ENCODE measurements around the gene MAP3K2. TPM values are rescaled to one million over a fixed set of nuclear protein-coding genes. Genes with fewer than 3 reads are reported as not detected.

Gene MAP3K2
- total and polyA plus RNA-seq, 2 of the 8 experiments (the other 6 are each of a cell fraction or from before 2014, with no cell fraction given), result 2.0 to 23.2 TPM

DNA sequence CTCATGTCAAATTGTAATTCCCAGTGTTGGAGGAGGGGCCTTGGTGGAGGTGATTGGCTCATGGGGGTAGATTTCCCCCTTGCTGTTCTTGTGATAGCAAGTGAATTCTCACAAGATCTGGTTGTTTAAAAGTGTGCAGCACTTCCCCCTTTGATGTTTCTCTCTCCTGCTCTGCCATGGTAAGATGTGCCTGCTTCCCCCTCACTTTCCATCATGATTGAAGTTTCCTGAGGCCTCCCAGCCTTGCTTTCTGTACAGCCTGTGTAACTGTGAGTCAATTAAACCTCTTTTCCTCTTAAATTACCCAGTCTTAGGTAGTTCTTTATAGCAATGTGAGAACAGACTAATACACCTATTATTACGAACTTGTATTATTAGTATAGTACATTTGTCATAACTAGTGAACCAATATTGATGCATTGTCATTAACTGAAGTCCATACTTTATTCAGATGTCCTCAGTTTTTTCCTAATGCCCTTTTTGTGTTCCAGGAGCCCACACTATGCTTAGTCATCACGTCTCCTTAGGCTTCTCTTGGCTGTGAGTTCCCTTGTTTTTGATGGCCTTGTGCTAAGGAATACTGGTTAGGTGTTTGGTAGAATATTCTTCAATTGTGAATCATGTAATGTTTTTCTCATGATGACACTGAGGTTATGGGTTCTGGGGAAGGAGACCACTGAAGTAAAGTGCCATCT is 4.5 kb upstream of the MAP3K2 start:
- Histone ChIP-seq H3K27ac (ENCODE audit: low read depth, low read length) (no peak overlapping the region), H4K91ac (replicated peaks; ENCODE audit: insufficient read length, low read length) (no peak overlapping the region), H3K9ac (replicated peaks in 1 of 4; ENCODE audit: extremely low read depth in 1 of 4, low read depth in 3 of 4, low read length in 3 of 4) (no peak overlapping the region), H3K79me1 (ENCODE audit: low read depth, low read length) (no peaks in the 10 kb centered on the region), H4K20me1 (replicated peaks in 1 of 2; ENCODE audit: control insufficient read depth in 1 of 2, insufficient read depth in 2 of 2, low read length in 2 of 2) (no peaks in the 10 kb centered on the region), H3K23ac (ENCODE audit: insufficient read length) (no peak overlapping the region), H3K56ac (replicated peaks; ENCODE audit: insufficient read length, low read depth, low read length) (no peak overlapping the region), H3K4me3 (ENCODE audit: extremely low read depth in 1 of 4, insufficient read depth in 2 of 4, low read depth in 3 of 4, low read length in 4 of 4) (no peak overlapping the region), H3K79me2 (ENCODE audit: control insufficient read depth in 1 of 2, insufficient read depth in 2 of 2, low read length in 2 of 2) (no peaks in the 10 kb centered on the region), H2BK120ac (replicated peaks; ENCODE audit: low read depth, low read length) (no peak overlapping the region), H2BK5ac (ENCODE audit: low read depth, low read length) (no peak overlapping the region), H3K9me3 (ENCODE audit: insufficient read depth in 2 of 2, low read depth in 1 of 2, low read length in 1 of 2) (0 out of 4 replicates have a peak, but pooled peaks cover 0 to 3% of the 10 kb centered on the region in 2 experiments), H3K18ac (ENCODE audit: extremely low read depth, low read length) (no peak overlapping the region), H3K4me2 (ENCODE audit: insufficient read depth in 1 of 2, low read depth in 2 of 2, low read length in 2 of 2) (no peak overlapping the region), H4K5ac (ENCODE audit: insufficient read length, low read depth, low read length) (no peak overlapping the region), H3K27me3 (replicated peaks in 1 of 4; ENCODE audit: control insufficient read depth in 3 of 4, extremely low read depth in 1 of 4, insufficient read depth in 3 of 4, low read length in 3 of 4) (no peaks in the 10 kb centered on the region; a peak in 1 of 7 replicates), H2BK12ac (ENCODE audit: low read depth, low read length) (no peak overlapping the region), H2AK5ac (ENCODE audit: low read depth, low read length) (no peak overlapping the region), H2AFZ (ENCODE audit: low read length) (no peak overlapping the region), H3K4me1 (replicated peaks in 1 of 4; ENCODE audit: control insufficient read depth in 3 of 4, insufficient read depth in 4 of 4, low read length in 3 of 4) (peaks cover 0 to 8% (median 3%) of the 10 kb centered on the region in 4 experiments; a peak in 3 of 7 replicates), H3K4ac (replicated peaks; ENCODE audit: insufficient read length, low read depth, low read length) (no peak overlapping the region), H2BK15ac (ENCODE audit: low read length) (no peak overlapping the region), H3K23me2 (ENCODE audit: low read depth, low read length) (peaks cover 2% of the 10 kb centered on the region; the same call in 1 of the 2 replicates), H3K36me3 (ENCODE audit: control insufficient read depth in 2 of 4, insufficient read depth in 4 of 4, low read length in 3 of 4) (no peaks in the 10 kb centered on the region), H2BK20ac (ENCODE audit: low read length) (no peak overlapping the region), H3K14ac (ENCODE audit: insufficient read length) (no peak overlapping the region), H4K8ac (ENCODE audit: extremely low read depth, insufficient read depth, low read length) (no peak overlapping the region)
- DNase-seq (ENCODE audit: low read depth in 1 of 2, low spot score in 2 of 2) (no peak), FAIRE-seq (no peak)
- no peak for TF ChIP-seq NRF1 (IDR thresholded peaks at IDR 0.05; ENCODE audit: low read depth, low read length)
- CTCF ChIA-PET (ENCODE audit: partially characterized antibody), result interaction anchor here (1.0 to 1.3 kb wide), 2 partner anchors 24 to 68 kb away, joined by 4 read pairs; no protein-coding TSS in a partner anchor
- 84% methylated on average over 2 of the region's 2 CpGs; no CpG with 5 or more reads in 1 of the 2 experiments for WGBS, 2 experiments (ENCODE audit: extremely low coverage in 1 of 2, insufficient coverage in 1 of 2, insufficient read length in 1 of 2, insufficient replicate concordance in 2 of 2, low coverage in 1 of 2, low lambda C conversion rate in 2 of 2, missing lambda C conversion rate in 1 of 2)
- POLR2A ChIA-PET (ENCODE audit: partially characterized antibody), result no interaction called here
